ENCODE data around the gene ZNF823. TPM values are rescaled to one million over a fixed set of nuclear protein-coding genes. Genes with fewer than 3 reads are reported as not detected.

ZNF823 gene
- total RNA-seq, 8 experiments from 2014 or later: 4.7 to 13.8 (median 8.2) TPM

DNA sequence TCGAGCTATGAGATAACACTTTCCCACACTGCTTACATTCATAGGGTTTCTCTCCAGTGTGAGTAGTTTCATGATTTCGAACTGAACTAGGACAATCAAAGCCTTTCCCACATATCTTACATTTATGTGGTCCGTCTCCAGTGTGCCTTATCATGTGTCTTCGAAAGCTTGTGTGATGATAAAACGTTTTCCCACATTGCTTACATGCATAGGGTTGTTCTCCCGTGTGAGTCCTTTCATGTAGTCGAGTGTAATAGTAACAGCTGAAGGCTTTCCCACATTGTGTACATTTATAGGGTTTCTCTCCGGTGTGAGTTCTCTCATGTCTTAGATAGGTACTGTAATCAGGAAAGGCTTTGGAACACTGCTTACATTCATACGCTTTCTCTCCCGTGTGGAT, 16.3 kb downstream of the ZNF823 start:
- Histone ChIP-seq H3K4me3 (no peak overlapping the region), H3K27ac (no peak overlapping the region), H3K4me1 (replicated peaks in 1 of 2) (no peaks in the 10 kb centered on the region)
- no peak for ATAC-seq (replicated peaks in 6 of 8)
- WGBS, 10 experiments: 75 to 100% (median 96%) methylated on average over 1 to 9 of the region's 10 CpGs
- in situ Hi-C loops (cut with MboI; ENCODE audit: low pct_unique_long_range_greater_than_20kb in 2 of 9, low sequenced_read_pairs in 9 of 9, unreplicated experiment in 9 of 9): no loop called here

DNA sequence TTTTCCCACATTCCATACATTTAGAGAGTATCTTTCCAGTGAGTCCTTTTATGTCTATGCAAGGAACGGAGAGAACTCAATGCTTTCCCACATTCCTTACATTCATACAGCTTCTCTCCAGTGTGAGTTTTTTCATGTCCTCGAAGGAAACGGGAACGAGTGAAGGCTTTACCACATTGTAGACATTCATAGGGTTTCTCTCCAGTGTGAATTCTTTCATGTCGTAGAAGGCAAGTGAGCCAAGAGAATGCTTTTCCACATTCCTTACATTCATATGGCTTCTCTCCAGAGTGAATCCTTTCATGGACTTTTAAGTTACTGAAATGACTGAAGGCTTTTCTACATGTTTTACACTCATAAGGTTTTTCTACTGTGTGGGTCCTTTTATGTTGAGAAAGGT, 17.1 kb downstream of the ZNF823 start:
- Histone ChIP-seq H3K4me3 (no peak overlapping the region), H3K27ac (no peak overlapping the region), H3K4me1 (replicated peaks in 1 of 2) (no peaks in the 10 kb centered on the region)
- no peak for ATAC-seq (replicated peaks in 6 of 8)
- in situ Hi-C loops (cut with MboI; ENCODE audit: low pct_unique_long_range_greater_than_20kb in 2 of 9, low sequenced_read_pairs in 9 of 9, unreplicated experiment in 9 of 9): no loop called here
- 85 to 100% (median 96%) methylated on average over 1 to 5 of the region's 5 CpGs for WGBS, 10 experiments

DNA sequence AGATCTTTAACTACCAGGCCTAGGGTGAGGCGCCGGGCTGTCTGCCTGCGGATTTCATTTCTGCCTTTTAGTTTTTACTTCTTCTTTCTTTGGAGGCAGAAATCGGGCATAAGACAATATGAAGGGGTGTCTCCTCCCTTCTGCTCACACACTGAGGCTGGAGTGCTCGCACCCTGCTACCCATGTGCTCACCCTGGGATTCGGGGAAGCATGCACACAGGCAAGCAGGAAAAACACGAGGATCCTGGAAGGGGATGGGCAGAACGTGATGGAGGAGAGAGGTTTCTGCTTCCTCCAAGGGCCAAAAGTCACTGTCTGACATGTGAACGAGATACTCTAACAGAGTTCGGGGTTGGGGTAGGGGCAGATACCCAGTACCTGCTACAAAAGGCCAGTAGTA, 28.4 kb downstream of the ZNF823 start:
- in situ Hi-C loops (cut with MboI; ENCODE audit: low pct_unique_long_range_greater_than_20kb in 2 of 9, low sequenced_read_pairs in 9 of 9, unreplicated experiment in 9 of 9): no loop called here
- Histone ChIP-seq H3K27ac (no peak overlapping the region), H3K4me1 (replicated peaks in 1 of 2) (no peaks in the 10 kb centered on the region), H3K4me3 (no peak overlapping the region)
- WGBS, 10 experiments: 49 to 100% (median 80%) methylated on average over 2 to 9 of the region's 10 CpGs; no CpG with 5 or more reads in 3 of the 10 experiments
- ATAC-seq (replicated peaks in 6 of 8): no peak

DNA sequence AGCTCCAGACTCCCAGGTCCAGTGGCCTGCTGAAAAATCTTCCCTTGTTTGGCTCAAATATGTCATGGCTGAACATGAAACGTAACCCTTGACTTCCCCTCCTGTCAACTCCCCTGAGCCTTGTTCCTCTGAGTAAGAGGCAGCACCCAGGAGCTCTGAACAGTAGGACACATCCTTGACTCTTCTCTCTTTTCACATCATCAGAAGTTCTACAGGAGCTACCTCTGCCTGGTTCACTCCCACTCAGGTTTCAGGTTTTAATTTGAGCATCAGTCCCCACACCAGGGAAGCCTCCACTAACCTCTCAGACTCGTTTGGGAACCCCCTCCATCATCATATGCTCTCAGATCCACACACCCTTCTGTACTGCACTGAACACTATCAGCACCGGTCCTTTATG, 30.3 kb downstream of the ZNF823 start:
- H3K4me1 ChIP-seq (replicated peaks in 1 of 2): peaks cover 5 to 8% of the 10 kb centered on the region in 2 donors
- WGBS, 10 experiments: 0 to 100% (median 72%) methylated on average over 1 to 3 of the region's 3 CpGs
- H3K27ac ChIP-seq: no peak overlapping the region
- in situ Hi-C loops (cut with MboI; ENCODE audit: low pct_unique_long_range_greater_than_20kb in 2 of 9, low sequenced_read_pairs in 9 of 9, unreplicated experiment in 9 of 9): no loop called here
- no peak overlapping the region for H3K4me3 ChIP-seq
- ATAC-seq (replicated peaks in 6 of 8): no peak

DNA sequence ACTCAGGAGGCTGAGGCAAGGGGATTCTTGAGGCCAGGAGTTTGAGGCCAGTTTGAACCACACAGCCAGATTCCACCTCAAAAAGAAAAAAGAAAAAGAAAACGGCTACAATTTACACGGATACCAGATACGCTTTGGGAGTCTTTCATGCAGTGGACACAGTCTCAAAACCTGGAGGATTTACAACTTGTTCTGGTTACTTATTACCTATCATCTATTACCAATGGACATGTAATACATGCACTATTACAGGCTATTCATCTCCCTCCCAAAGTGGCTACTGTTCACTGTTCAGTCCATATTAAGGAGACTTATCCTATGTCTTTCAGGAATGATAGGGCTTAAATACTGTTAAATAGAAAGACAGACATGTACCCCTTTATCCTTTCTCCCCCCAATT, 33.3 kb downstream of the ZNF823 start:
- Histone ChIP-seq H3K4me3 (no peak overlapping the region), H3K27ac (no peak overlapping the region), H3K4me1 (replicated peaks in 1 of 2) (peaks cover 5 to 8% of the 10 kb centered on the region in 2 donors)
- no peak for ATAC-seq (replicated peaks in 6 of 8)
- 5 to 95% (median 60%) methylated on average over 2 to 3 of the region's 3 CpGs; no CpG with 5 or more reads in 3 of the 10 experiments for WGBS, 10 experiments
- in situ Hi-C loops (cut with MboI; ENCODE audit: low pct_unique_long_range_greater_than_20kb in 2 of 9, low sequenced_read_pairs in 9 of 9, unreplicated experiment in 9 of 9): no loop called here

DNA sequence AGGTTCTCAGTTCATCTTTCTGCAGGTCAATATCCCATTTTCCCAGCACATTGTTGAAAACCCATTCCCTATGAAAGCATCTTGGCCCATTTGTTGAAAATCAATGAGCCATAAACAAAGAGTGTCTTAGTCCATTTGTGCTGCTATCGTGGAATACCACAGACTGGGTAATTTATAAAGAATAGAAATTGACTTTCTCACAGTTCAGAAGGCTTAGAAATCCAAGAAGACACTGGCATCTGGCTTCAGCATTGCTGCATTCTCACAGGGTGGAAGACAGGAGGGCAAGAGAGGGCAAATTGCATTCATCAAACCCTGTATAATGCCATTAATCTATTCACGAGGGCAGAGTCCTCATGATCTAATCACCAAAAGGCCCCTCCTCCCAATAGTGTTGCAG, 34.1 kb downstream of the ZNF823 start:
- 0 to 80% (median 0%) methylated on average over 1 to 2 of the region's 2 CpGs; no CpG with 5 or more reads in 3 of the 10 experiments for WGBS, 10 experiments
- Histone ChIP-seq H3K4me1 (replicated peaks in 1 of 2) (peaks cover 5 to 8% of the 10 kb centered on the region in 2 donors), H3K27ac (no peak overlapping the region), H3K4me3 (no peak overlapping the region)
- in situ Hi-C loops (cut with MboI; ENCODE audit: low pct_unique_long_range_greater_than_20kb in 2 of 9, low sequenced_read_pairs in 9 of 9, unreplicated experiment in 9 of 9): no loop called here
- ATAC-seq (replicated peaks in 6 of 8): peak in 5 of 8 experiments; percentile 80 to 90 (median 88)

DNA sequence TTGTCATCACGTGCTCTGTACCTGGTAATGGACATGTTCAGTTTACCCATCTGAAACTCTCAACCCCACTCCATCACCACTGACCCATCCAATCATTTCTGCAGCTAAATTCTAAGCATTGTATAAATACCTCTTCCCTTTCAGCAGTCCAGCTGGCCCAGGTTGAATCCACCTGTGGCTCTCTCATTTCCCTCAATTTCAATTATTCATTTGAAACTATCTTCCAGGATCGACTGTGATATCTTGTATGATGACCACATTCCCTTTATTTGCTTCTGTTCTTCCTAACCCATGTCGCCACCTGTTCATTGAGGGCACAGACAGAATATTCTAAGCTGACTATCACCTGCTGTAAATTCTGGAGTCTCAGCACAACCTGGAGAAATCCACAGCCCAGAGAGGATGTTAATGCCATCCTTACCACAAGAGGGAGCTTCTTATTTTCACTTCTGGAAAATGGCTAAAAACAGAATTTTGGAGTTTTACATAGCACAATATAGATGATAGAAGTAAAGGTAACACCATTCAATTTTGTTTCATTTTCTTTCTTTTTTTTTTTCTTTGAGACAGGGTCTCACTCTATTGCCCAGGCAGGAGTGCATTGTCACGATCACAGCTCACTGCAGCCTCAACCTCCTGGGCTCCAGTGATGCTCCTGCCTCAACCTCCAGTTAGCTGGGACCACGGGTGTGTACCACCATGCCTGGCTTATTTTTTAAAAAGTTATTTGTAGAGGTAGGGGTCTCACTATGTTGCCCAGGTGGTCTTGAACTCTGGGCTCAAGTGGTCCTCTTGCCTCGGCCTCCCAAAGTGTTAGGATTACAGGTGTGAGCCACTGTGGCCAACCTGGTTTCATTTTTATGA, 38.6 kb downstream of the ZNF823 start:
- WGBS, 10 experiments: 20 to 84% (median 50%) methylated on average over 1 to 5 of the region's 6 CpGs; no CpG with 5 or more reads in 1 of the 10 experiments
- ATAC-seq (replicated peaks in 6 of 8): peak in 4 of 8 experiments; percentile 19 to 56 (median 34)
- Histone ChIP-seq H3K4me1 (replicated peaks in 1 of 2) (peaks cover 5 to 8% of the 10 kb centered on the region in 2 donors), H3K27ac (no peak overlapping the region), H3K4me3 (no peak overlapping the region)
- in situ Hi-C loops (cut with MboI; ENCODE audit: low pct_unique_long_range_greater_than_20kb in 2 of 9, low sequenced_read_pairs in 9 of 9, unreplicated experiment in 9 of 9): no loop called here

DNA sequence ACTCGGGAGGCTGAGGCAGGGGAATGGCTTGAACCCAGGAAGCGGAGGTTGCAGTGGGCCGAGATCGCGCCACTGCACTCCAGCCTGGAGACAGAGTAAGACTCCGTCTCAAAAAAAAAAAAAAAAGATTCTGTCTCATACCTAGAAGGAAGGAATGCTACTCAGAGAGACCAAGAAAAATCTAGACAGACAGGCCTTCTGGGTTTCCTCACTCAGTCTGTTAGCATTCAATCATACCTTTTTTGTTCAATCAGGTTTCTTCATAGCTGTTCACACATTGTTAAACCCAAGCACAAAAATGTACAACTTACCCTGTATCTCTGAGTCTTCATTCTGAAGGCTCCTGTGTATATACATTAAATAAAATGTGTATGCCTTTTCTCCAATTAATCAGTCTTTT, 40.5 kb downstream of the ZNF823 start:
- in situ Hi-C loops (cut with MboI; ENCODE audit: low pct_unique_long_range_greater_than_20kb in 2 of 9, low sequenced_read_pairs in 9 of 9, unreplicated experiment in 9 of 9): no loop called here
- H3K4me3 ChIP-seq: no peak overlapping the region
- peaks cover 0 to 5% of the 10 kb centered on the region in 2 donors for H3K4me1 ChIP-seq (replicated peaks in 1 of 2)
- WGBS, 10 experiments: 29 to 100% (median 80%) methylated on average over 1 to 4 of the region's 6 CpGs; no CpG with 5 or more reads in 5 of the 10 experiments
- H3K27ac ChIP-seq: no peak overlapping the region
- no peak for ATAC-seq (replicated peaks in 6 of 8)

DNA sequence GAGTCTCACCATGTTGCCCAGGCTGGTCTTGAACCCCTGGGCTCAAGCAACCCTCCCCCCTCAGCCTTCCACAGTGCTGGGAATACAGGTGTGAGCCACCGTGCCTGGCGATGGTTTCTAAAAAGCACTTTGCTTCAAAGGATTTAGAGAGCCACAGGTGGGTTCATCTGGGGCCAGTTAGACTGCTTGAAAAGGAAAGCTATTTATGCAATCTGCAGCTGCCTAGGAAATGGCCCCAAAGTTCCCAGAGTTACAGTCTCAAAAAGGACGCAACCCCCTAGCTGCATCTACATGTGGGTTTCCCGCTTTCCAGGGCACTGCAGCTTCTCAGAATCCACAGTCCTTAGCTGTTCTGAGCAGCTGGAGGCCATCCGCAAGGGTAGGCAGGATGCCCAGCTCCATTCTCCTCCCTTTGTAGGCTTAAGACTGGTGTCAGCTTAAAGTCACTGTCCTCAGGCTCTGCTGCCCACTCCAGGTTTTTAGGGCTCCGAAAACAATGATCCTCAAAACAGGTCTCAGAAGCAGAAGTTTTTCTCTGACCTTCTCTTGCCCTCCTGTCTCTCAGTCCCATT, 41.4 kb downstream of the ZNF823 start:
- WGBS, 10 experiments: 0 to 100% (median 67%) methylated on average over 1 to 6 of the region's 6 CpGs; no CpG with 5 or more reads in 5 of the 10 experiments
- in situ Hi-C loops (cut with MboI; ENCODE audit: low pct_unique_long_range_greater_than_20kb in 2 of 9, low sequenced_read_pairs in 9 of 9, unreplicated experiment in 9 of 9): no loop called here
- Histone ChIP-seq H3K4me3 (no peak overlapping the region), H3K4me1 (replicated peaks in 1 of 2) (peaks cover 0 to 5% of the 10 kb centered on the region in 2 donors), H3K27ac (no peak overlapping the region)
- ATAC-seq (replicated peaks in 6 of 8): no peak

DNA sequence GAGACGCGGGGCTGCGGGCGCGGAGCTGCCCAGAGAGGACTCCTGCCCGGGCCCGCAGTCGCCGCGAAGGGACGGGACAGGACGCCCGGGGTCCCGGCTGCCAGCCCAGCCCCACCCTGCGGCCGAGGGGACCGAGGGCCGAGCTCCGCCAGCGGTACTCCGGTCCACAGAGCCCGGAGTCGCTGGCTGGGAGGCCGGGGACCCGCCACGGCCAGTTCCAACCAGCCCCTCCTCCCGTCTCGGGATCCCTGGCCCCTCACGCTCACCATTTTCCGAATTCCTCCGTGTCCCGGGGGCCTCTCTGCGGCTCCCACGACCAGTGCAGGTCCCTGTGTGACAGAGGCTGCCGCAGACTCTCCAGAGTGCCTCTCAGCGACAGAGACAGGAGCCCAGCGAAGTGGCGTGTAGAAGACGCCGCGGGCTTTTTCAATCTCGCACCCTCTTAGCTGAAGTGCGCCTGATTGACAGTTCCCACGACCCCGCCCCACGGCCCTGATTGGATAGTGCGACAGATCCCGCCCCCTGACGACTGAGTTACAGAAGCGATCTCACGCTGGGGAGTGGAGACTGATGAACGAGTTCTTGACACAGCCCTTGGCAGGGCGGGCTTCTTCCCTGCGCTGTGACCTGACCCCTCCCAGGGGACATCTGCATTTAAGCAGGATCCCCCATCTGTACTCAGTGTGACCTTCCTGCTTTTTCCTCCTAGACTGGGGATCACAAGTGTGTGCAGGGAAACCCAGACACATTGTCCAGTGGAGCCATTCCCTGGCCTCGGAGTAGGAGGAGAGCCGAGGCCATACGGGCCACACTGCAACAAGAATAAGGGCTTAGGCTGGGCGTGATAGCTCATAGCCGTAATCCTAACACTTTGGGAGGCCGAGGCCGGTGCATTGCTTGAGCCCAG, 44.0 kb downstream of the ZNF823 start:
- 0 to 80% (median 33%) methylated on average over 1 to 6 of the region's 61 CpGs; no CpG with 5 or more reads in 3 of the 10 experiments for WGBS, 10 experiments
- H3K27ac ChIP-seq: peak overlapping the region in 1 of 2 donors; percentile 62
- in situ Hi-C loops (cut with MboI; ENCODE audit: low pct_unique_long_range_greater_than_20kb in 2 of 9, low sequenced_read_pairs in 9 of 9, unreplicated experiment in 9 of 9): no loop called here
- peak; percentile 88 to 98 (median 97) for ATAC-seq (replicated peaks in 6 of 8)
- H3K4me1 ChIP-seq (replicated peaks in 1 of 2): peaks cover 0 to 5% of the 10 kb centered on the region in 2 donors
- H3K4me3 ChIP-seq: peak overlapping the region; percentile 50 to 69 (median 55)

DNA sequence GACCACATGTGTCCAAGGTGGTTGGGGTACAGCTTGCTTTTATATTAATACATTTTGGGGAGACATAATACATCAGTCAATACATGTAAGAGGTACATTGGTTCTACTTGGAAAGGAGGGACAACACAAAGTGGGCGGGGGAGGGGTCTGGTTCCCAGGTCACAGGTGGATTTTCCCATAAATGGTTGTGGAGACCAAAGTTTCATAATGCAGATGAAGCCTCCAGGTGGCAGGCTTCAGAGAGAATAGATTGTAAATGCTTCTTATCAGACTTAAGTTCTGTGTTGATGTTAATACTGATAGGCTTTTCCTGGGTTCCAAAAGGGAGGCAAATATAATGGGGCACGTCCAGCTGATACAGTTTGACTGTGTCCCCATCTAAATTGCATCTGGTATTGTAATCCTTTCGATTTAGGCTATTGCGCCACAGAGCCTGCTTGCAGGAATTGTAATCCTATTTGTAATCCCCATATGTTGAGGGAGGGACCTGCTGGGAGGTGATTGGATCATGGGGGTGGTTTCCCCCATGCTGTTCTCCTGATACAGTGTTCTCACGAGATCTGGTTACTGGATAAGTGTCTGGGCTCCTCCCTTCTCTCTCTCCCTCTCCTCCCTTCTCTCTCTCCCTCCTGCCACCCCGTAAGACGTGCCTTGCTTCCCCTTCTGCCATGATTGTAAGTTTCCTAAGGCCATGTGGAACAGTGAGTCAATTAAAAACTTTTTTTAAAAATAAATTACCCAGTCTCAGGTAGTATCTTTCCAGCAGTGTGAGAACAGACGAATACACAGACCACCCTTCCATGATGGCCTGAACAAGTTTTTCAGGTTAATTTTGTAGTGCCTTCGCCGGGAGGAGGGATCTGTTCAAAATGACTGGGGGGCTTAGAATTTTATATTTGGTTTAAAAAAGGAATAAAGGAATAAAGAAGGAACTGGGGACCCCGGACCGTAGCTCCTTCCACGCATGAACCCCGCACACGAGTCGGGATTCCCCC, 44.9 kb downstream of the ZNF823 start:
- 0 to 40% (median 1%) methylated on average over 1 to 9 of the region's 16 CpGs; no CpG with 5 or more reads in 2 of the 10 experiments for WGBS, 10 experiments
- Histone ChIP-seq H3K4me1 (replicated peaks in 1 of 2) (peaks cover 0 to 5% of the 10 kb centered on the region in 2 donors), H3K27ac (peak overlapping the region in 1 of 2 donors; percentile 62), H3K4me3 (peak overlapping the region; percentile 50 to 69 (median 55))
- peak in 7 of 8 experiments; percentile 4 to 72 (median 11) for ATAC-seq (replicated peaks in 6 of 8)
- in situ Hi-C loops (cut with MboI; ENCODE audit: low pct_unique_long_range_greater_than_20kb in 2 of 9, low sequenced_read_pairs in 9 of 9, unreplicated experiment in 9 of 9): no loop called here
